ENCODE measurements around the gene ARF6. TPM values are rescaled to one million over a fixed set of nuclear protein-coding genes. Genes with fewer than 3 reads are reported as not detected.

Gene ARF6
- total and polyA plus RNA-seq, 9 of the 15 experiments (the other 6 are each of a cell fraction or from before 2014, with no cell fraction given) = 15.3 to 35.2 (median 24.9) TPM

DNA sequence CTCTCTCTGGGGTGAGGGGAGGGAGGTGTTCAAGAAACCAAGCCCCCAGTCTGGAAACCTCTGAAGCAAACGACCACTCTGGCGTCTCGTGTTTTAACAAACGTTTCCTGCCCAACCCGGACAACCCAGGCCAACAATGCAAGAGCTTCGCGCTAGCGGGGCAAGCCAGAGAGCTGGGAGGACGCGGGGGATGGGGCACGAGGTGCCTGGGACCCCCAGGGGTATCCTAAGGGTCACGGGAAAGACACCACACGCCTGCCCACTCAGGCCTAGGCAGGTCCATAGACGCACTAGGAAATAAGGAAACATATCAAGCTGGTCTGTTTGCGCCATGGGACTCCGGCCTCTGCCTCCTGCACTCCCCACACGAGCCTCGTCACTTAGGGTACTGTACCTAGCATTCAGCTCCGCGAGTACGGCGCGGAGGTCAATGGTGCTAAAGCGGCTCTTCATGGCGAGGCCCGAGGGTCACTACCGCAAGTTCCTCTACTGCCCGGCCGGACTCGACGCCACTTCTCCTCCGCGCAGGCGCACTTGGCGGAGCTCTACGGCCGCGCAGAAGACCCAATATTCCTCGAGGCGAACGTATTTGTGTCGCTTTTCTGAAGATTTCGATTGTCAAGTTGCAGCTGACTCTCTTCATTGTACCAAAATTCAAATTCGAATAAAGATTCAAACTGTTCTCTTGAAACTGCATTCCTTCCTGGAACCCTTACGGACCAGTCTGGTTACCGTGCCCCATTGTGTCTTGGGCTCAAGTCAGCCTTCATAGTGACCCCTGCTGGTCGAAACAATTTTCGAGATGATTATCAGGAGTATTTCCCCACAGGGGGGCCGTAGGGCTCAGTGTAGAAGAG lies 40.4 kb upstream of the ARF6 start, which contains the start of gene NEMF (continued):
- no peak for TF ChIP-seq HNRNPUL1 (IDR thresholded peaks at IDR 0.05; ENCODE audit: low read length)
- TF ChIP-seq, protein P1, sequence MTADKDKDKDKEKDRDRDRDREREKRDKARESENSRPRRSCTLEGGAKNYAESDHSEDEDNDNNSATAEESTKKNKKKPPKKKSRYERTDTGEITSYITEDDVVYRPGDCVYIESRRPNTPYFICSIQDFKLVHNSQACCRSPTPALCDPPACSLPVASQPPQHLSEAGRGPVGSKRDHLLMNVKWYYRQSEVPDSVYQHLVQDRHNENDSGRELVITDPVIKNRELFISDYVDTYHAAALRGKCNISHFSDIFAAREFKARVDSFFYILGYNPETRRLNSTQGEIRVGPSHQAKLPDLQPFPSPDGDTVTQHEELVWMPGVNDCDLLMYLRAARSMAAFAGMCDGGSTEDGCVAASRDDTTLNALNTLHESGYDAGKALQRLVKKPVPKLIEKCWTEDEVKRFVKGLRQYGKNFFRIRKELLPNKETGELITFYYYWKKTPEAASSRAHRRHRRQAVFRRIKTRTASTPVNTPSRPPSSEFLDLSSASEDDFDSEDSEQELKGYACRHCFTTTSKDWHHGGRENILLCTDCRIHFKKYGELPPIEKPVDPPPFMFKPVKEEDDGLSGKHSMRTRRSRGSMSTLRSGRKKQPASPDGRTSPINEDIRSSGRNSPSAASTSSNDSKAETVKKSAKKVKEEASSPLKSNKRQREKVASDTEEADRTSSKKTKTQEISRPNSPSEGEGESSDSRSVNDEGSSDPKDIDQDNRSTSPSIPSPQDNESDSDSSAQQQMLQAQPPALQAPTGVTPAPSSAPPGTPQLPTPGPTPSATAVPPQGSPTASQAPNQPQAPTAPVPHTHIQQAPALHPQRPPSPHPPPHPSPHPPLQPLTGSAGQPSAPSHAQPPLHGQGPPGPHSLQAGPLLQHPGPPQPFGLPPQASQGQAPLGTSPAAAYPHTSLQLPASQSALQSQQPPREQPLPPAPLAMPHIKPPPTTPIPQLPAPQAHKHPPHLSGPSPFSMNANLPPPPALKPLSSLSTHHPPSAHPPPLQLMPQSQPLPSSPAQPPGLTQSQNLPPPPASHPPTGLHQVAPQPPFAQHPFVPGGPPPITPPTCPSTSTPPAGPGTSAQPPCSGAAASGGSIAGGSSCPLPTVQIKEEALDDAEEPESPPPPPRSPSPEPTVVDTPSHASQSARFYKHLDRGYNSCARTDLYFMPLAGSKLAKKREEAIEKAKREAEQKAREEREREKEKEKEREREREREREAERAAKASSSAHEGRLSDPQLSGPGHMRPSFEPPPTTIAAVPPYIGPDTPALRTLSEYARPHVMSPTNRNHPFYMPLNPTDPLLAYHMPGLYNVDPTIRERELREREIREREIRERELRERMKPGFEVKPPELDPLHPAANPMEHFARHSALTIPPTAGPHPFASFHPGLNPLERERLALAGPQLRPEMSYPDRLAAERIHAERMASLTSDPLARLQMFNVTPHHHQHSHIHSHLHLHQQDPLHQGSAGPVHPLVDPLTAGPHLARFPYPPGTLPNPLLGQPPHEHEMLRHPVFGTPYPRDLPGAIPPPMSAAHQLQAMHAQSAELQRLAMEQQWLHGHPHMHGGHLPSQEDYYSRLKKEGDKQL (CRISPR knock-in tag; IDR thresholded peaks at IDR 0.05; ENCODE audit: borderline replicate concordance) = no peak
- no peak for TF ChIP-seq PURB (CRISPR knock-in tag; IDR thresholded peaks at IDR 0.05; ENCODE audit: low read depth)
- no peak for TF ChIP-seq ZNF57 (CRISPR knock-in tag; IDR thresholded peaks at IDR 0.05)
- no peak for TF ChIP-seq RHOXF2B (CRISPR knock-in tag; conservative IDR thresholded peaks at IDR 0.05)
- no peak for TF ChIP-seq ZNF586 (CRISPR knock-in tag; conservative IDR thresholded peaks at IDR 0.05)
- no peak for TF ChIP-seq ZNF780A (CRISPR knock-in tag; IDR thresholded peaks at IDR 0.05)
- no peak for TF ChIP-seq RUNX1 (IDR thresholded peaks at IDR 0.05; ENCODE audit: low read depth)
- 0 out of 2 replicates have a peak, but pooled peaks have one; percentile 41 for TF ChIP-seq LCOR (CRISPR knock-in tag; IDR thresholded peaks at IDR 0.05)
- TF ChIP-seq, protein P2, sequence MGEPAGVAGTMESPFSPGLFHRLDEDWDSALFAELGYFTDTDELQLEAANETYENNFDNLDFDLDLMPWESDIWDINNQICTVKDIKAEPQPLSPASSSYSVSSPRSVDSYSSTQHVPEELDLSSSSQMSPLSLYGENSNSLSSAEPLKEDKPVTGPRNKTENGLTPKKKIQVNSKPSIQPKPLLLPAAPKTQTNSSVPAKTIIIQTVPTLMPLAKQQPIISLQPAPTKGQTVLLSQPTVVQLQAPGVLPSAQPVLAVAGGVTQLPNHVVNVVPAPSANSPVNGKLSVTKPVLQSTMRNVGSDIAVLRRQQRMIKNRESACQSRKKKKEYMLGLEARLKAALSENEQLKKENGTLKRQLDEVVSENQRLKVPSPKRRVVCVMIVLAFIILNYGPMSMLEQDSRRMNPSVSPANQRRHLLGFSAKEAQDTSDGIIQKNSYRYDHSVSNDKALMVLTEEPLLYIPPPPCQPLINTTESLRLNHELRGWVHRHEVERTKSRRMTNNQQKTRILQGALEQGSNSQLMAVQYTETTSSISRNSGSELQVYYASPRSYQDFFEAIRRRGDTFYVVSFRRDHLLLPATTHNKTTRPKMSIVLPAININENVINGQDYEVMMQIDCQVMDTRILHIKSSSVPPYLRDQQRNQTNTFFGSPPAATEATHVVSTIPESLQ (CRISPR knock-in tag; IDR thresholded peaks at IDR 0.05) = no peak
- TF ChIP-seq ZNF77 (CRISPR knock-in tag; IDR thresholded peaks at IDR 0.05) = no peak
- no peak for TF ChIP-seq CC2D1A (IDR thresholded peaks at IDR 0.05)
- TF ChIP-seq, protein P3, sequence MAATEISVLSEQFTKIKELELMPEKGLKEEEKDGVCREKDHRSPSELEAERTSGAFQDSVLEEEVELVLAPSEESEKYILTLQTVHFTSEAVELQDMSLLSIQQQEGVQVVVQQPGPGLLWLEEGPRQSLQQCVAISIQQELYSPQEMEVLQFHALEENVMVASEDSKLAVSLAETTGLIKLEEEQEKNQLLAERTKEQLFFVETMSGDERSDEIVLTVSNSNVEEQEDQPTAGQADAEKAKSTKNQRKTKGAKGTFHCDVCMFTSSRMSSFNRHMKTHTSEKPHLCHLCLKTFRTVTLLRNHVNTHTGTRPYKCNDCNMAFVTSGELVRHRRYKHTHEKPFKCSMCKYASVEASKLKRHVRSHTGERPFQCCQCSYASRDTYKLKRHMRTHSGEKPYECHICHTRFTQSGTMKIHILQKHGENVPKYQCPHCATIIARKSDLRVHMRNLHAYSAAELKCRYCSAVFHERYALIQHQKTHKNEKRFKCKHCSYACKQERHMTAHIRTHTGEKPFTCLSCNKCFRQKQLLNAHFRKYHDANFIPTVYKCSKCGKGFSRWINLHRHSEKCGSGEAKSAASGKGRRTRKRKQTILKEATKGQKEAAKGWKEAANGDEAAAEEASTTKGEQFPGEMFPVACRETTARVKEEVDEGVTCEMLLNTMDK (IDR thresholded peaks at IDR 0.05; ENCODE audit: borderline replicate concordance, insufficient read depth, low read depth, low read length, poor library complexity, severe bottlenecking) = peak; percentile 35
- TF ChIP-seq JUN (IDR thresholded peaks at IDR 0.05; ENCODE audit: borderline replicate concordance, low read depth, low read length) = no peak
- TF ChIP-seq JUN (CRISPR knock-in tag; IDR thresholded peaks at IDR 0.05; ENCODE audit: borderline replicate concordance) = no peak
- no peak for TF ChIP-seq HDAC6 (IDR thresholded peaks at IDR 0.05; ENCODE audit: low read depth, low read length)
- TF ChIP-seq, protein P4, sequence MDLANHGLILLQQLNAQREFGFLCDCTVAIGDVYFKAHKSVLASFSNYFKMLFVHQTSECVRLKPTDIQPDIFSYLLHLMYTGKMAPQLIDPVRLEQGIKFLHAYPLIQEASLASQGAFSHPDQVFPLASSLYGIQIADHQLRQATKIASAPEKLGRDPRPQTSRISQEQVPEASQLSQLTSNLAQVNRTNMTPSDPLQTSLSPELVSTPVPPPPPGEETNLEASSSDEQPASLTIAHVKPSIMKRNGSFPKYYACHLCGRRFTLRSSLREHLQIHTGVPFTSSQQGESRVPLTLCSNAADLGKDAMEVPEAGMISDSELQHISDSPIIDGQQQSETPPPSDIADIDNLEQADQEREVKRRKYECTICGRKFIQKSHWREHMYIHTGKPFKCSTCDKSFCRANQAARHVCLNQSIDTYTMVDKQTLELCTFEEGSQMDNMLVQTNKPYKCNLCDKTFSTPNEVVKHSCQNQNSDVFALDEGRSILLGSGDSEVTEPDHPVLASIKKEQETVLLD (IDR thresholded peaks at IDR 0.05) = 0 out of 2 replicates have a peak, but pooled peaks have one; percentile 40

All from K562 (cell line).